Measurements from ENCODE around the gene PARP15.
"Not testable (repeated sequence)": the region's sequence is repeated elsewhere in the genome, so short reads cannot be mapped to it uniquely, and the experiment has no call there.

PARP15 gene

DNA sequence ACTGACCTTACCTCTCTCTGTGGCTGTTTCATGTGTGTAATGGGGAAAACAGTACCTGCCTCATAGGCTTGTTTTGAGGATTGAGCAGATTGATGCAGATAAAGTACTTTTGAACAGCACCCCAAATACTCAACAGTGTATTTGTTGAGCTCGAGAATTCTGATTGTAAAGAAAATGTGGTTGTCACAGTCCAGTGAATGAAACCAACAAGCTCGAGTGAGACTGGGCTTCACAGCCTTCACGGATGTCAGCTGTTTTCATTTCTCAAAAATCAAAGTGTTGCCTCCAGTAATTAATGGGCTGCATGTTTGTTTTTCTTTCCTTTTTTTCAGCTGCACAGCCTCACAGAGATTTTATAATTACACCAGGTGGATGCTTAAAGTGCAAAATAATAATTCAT lies 43.7 kb downstream of the PARP15 start:
- DNase-seq = no peak

DNA sequence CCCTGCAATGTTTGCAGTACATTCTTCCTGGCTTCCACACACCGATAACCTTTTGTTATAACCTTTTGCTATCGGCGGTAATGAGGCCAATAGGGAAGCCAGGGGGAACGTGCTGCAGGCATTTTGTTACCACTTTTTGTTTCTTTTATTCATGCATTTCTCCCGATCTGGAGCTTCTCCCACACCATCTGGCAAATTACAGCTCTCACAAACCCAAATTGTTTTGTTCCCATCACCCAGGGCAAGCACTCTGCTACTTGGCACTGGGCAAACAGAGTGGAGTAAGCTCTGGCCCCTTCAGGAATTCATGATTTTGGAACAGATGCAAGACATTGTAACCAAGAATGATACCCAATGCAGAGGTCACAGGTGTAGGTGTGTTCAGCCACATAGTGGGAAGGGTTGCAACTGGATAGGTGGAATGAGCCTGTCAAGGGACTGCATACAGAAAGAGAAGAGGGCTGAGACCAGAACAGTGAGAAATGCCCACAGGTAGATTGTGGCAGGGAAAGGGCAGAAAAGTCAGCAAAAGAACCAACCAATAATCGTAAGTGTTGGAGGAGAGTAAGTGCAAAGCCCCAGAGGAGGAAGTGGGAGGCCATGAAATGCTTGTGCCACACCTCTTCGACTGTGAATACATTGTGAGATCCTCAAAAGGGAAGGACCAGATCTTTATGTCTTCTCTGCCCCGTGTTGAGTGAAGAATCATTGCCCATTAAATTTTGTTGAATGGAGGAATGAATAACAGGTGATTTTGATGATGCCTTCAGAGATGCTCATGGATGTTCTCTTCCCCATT lies 45.8 kb downstream of the PARP15 start:
- no peak for DNase-seq

DNA sequence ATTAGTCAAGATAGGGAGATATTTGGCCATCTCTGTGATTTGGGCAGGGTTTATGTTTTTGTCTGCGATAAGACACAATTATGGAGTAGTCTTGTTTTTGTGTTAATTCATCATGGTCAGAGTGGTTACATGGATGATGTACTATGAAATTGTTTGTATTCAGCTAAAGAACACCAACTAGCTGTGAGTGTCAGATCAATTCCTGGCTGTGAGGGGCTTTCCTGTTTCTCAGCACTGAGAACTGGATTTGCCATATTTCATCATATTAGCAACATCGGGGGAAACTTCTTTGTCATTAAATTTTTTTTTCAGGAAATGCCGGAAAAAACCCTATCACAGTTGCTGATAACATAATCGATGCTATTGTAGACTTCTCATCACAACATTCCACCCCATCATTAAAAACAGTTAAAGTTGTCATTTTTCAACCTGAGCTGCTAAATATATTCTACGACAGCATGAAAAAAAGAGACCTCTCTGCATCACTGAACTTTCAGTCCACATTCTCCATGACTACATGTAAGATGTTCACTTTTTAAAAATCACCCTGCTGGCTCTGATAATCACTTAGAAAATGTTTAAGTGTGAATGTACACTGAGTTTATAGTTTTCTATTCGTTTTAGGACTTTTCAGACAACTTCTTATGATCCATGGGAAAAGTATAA lies 49.2 kb downstream of the PARP15 start:
- DNase-seq = no peak

GRCh38 chr3:122627301-122627700 lies 49.9 kb downstream of the PARP15 start:
- no peak for DNase-seq

DNA sequence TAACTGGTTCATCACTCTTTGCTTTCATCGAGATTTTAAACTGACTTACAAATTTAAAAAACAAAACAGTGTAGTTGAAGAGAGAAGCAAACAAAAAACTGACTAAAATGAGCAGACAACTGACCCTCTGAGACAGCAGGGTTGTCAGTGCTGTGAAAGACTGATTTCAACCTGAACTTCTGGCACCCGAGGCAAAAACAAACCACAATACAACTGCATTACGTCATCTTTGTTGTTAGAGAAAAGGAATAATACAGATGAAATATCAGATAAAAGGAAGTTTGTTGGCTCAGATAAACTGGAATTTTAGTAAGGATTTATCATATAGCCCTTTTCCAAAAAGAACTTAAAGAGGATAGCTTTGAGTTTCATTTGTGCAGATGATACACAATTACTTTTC lies 51.1 kb downstream of the PARP15 start:
- no peak for DNase-seq

DNA sequence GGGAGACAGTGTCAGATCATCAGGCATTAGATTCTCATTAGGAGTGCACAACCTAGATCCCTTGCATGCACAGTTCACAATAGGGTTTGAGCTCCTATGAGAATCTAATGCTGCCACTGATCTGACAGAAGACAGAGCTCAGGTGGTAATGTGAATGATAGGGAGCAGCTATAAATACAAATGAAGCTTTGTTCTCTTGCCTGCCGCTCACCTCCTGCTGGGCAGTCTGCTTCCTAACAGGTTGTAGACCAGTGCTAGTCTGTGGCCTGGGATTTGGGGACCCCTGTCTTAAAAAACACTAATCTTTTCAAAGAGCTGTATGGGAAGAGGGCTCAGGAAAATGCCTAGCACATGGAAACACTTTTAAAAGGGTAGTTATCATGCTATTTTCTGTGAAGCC lies 52.3 kb downstream of the PARP15 start:
- DNase-seq = no peak

DNA sequence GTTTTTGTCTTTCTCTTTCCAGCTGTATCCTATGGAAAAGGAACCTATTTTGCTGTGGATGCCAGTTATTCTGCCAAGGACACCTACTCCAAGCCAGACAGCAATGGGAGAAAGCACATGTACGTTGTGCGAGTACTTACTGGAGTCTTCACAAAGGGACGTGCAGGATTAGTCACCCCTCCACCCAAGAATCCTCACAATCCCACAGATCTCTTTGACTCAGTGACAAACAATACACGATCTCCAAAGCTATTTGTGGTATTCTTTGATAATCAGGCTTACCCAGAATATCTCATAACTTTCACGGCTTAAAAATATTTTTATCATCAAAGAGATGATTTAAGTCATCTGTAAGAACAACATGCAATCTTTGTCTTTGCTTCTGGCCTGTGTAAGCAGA lies 58.3 kb downstream of the PARP15 start:
- DNase-seq = no peak

- DNase-seq = no peak
These were observed 59.2 kb downstream of the PARP15 start for GRCh38 chr3:122636697-122637096.

GRCh38 chr3:122640437-122640999 lies 63.1 kb downstream of the PARP15 start:
- DNase-seq = no peak

DNA sequence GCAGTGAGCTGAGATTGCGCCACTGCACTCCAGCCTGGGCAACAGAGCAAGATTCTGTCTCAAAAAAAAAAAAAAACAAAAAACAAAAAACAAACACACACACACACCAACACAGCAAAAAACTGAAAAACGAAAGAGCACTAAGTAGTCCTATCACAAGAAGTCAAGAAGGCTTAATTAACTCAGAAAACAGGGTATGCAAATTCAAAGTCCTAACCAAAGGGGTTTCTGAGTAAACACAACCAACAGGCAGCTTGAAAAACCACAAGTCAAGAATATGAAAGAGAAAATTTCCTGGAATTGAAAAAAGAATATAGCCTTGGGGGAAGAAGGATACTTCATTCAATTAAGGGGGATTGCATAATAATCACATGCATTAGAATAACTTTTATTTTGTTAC lies 65.5 kb downstream of the PARP15 start:
- DNase-seq = no peak

DNA sequence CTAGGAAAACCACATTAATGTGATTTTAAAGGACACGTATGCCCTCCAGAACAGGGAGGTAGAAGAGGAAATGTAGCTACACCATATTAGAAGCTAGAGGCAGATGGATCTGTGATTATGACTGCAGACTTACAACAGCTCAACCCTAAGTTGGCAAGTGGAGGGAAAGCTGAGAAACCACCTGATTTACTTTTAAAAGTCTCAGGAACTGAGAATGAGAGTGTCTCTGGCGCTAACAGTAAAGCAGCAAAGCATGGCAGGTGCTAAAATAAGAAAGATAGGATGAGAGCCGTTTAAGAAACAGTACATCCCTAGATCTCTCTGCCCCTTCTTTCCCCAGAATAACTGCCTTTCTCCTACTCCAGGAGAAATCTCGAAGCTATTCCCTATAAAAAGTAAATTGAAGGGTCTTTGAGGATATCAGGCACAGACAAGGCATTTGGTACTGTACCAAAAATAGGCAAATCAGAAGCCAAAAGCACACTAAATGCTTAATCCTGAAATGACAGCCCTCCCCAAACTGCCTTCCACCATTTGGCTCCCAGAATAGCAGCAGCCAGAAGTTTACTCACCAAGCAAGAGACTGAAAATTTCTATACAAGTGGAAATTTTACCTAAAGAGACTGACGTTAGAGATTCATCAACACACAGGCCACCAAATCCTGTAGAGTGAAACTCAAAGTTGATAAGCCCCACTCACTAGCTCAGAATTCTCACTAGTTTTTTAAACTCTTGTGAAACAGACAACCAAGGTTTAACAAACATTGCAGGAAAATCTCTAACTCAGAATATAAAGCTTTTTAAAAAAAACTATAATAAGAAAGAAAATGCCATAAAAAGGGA lies 68.9 kb downstream of the PARP15 start:
- no peak for DNase-seq

DNA sequence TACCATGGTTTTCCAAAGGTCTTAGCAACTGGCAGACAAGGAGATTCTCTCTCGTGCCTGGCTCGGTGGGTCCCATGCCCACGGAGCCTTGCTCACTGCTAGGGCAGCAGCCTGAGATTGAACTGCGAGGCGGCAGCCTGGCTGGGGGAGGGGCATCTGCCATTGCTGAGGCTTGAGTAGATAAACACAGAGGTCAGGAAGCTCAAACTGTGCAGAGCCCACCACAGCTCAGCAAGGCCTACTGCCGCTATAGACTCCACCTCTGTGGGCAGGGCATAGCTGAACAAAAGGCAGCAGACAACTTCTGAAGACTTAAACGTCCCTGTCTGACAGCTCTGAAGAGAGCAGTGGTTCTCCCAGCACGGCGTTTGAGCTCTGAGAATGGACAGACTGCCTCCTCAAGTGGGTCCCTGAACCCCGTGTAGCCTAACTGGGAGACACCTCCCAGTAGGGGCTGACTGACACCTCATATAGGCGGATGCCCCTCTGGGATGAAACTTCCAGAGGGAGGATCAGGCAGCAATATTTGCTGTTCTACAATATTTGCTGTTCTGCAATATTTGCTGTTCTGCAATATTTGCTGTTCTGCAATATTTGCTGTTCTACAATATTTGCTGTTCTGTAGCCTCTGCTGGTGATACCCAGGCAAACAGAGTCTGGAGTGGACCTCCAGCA lies 73.9 kb downstream of the PARP15 start:
- DNase-seq = not testable (repeated sequence)

- not testable (repeated sequence) for DNase-seq
These were observed 74.5 kb downstream of the PARP15 start for GRCh38 chr3:122651962-122652361.

GRCh38 chr3:122658336-122658735 lies 80.9 kb downstream of the PARP15 start:
- DNase-seq = not testable (repeated sequence)

DNA sequence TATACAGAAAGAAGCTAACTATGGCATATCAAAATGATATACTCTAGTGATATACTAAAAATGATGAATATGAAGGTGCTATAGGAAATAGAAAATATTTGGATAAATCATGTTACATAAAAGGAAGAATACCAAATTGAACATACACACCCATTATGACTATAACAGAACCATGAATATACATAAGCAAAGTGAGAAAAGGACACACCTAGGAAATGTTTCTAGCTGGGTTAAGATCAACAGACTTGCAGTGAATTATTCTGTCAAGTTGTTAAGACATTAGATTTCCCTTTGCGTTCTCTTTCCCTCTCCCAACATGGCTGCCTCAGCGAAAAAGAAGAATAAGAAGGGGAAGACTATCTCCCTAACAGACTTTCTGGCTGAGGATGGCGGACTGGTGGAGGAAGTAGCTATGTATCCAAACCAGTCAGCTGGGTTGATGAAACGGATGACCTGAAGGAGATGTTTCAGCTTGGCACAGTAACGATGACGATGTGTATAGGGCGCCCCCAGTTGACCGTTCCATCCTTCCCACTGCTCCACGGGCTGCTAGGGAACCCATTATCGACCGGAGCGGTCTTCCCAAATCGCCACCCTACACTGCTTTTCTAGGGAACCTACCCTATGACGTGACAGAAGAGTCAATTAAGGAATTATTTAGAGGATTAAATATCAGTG lies 83.0 kb downstream of the PARP15 start:
- no peak for DNase-seq

- no peak for DNase-seq
These were observed 84.2 kb downstream of the PARP15 start for GRCh38 chr3:122661633-122662032.

DNA sequence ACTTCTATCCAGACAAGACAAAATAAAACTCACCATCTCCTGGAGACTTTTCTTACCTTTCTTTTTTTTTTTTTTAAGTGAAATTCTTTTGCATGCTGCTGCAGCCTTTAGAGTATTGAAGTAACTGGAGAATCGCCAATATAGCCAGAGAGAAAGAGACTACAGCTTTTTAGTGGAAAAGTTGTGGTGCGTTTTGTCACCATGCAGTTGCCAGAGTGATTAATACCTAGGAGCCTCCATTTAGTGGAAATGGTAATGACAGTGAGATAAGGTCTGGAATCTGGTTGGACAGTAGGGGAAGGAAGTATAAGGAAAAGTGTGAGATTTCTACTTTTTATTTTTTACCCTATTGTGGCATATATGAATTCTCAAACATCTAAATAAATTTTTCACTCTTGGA lies 85.1 kb downstream of the PARP15 start:
- no peak for DNase-seq

- no peak for DNase-seq
These were observed 87.9 kb downstream of the PARP15 start for GRCh38 chr3:122665226-122665786.

GRCh38 chr3:122665881-122666280 lies 88.4 kb downstream of the PARP15 start:
- no peak for DNase-seq

- DNase-seq = peak; percentile 21 to 29
These were observed 91.7 kb downstream of the PARP15 start for GRCh38 chr3:122668930-122669730.

DNA sequence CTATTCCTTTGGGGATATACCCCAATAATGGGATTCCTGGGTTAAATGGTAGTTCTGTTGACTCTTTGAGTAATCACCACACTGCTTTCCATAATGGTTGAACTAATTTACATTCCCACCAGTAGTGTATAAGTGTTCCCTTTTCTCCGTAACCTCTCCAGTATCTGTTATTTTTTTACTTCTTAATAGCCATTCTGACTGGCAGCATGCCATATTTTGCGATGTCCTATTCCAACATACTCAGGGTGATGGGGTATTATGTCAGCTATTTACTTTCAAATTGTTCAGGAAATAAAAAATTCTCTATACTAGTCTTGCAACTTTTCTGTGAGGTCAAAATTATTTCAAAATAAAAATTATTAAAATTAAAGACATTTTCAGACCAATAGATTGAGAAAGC lies 94.1 kb downstream of the PARP15 start:
- DNase-seq = no peak

Measured in stimulated activated CD4-positive, alpha-beta T cell treated with anti-CD3 and anti-CD28 coated beads, Interleukin-4, amount 100 ng/mL, for 4 hours (primary cell).